Measurements from ENCODE around the gene LCN15. TPM values are rescaled to one million over a fixed set of nuclear protein-coding genes. Genes with fewer than 3 reads are reported as not detected.
A peak's percentile ranks its signal among the peaks of the same experiment; 100 is the strongest.

Gene LCN15
- total and polyA plus RNA-seq, 10 donors = 0.35 TPM; not detected in 9

DNA sequence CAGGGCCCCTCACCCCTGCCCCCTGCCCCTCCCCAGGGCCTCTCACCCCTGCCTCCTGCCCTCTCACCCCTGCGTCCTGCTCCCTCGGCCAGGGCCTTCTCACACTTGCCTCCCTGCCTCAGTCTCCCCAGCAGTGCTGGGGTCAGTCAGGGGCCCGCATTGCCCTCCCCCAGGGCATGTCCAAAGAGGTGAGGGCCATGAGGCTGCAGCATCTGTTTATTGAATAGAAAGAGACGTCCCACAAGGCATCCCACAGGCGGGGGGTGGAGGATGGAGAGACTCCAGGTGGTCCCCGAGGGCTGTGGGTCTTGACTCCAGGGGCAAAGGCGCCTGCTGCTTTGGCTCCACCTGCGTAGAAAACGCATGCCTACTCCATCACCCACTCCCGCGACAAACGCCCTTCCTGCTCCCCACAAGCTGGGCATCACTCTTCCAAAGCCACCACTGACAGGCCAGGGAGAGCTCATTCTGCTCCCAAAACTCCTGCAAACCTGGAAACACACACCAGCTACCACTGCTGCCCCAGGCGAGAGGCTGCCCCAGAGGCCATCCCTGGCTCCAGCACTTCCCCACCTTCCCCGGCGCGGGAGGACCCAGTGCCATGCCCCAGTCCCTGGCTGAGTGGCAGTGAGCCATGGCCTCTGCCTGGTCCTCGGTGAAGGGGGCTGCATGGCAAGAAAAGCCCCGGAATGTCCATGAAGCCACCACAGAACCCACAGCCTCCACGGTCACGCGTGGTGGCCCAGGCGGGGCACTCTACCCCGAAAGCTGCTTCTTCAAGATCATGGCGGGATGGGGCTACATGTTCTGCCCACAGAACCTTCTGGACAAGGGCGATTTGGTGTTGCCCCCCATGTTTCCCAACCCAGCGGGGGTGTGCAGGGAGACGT is 4.6 kb downstream of the LCN15 start:
- peaks cover 0 to 62% (median 26%) of the 10 kb centered on the region in 6 donors for H3K4me1 ChIP-seq
- intact Hi-C loops (cut with DNase I; ENCODE audit: low total_unique reads) = no loop called here
- no peak overlapping the region for H3K4me3 ChIP-seq
- H3K36me3 ChIP-seq = no peaks in the 10 kb centered on the region
- no peak for DNase-seq
- peaks cover 0 to 57% (median 8%) of the 10 kb centered on the region in 7 donors for H3K27me3 ChIP-seq (replicated peaks in 1 of 7)
- no peak overlapping the region for H3K27ac ChIP-seq
- WGBS, 5 donors = 79 to 89% (median 84%) methylated on average over 20 to 27 of the region's 27 CpGs
- H3K9me3 ChIP-seq = peaks cover 0 to 13% (median 2%) of the 10 kb centered on the region in 8 donors
- TF ChIP-seq POLR2AphosphoS5 (IDR thresholded peaks at IDR 0.05) (no peak), CTCF (IDR thresholded peaks at IDR 0.05 in 8 of 11, conservative IDR thresholded peaks at IDR 0.05 in 3 of 11) (no peak), POLR2A (IDR thresholded peaks at IDR 0.05) (no peak)

- no peak overlapping the region for H3K4me3 ChIP-seq
- WGBS, 5 donors = 77 to 82% (median 79%) methylated on average over 7 to 9 of the region's 9 CpGs; no CpG with 5 or more reads in 1 of the 5 donors
- TF ChIP-seq POLR2AphosphoS5 (IDR thresholded peaks at IDR 0.05) = no peak
- TF ChIP-seq CTCF (IDR thresholded peaks at IDR 0.05 in 8 of 11, conservative IDR thresholded peaks at IDR 0.05 in 3 of 11) = no peak
- TF ChIP-seq POLR2A (IDR thresholded peaks at IDR 0.05) = no peak
- peak; percentile 71 for DNase-seq
- H3K9me3 ChIP-seq = peaks cover 0 to 13% (median 2%) of the 10 kb centered on the region in 8 donors
- intact Hi-C loops (cut with DNase I; ENCODE audit: low total_unique reads) = no loop called here
- peak overlapping the region in 1 of 8 donors; percentile 38 for H3K27ac ChIP-seq
- no peaks in the 10 kb centered on the region for H3K36me3 ChIP-seq
- peaks cover 0 to 55% (median 6%) of the 10 kb centered on the region in 7 donors for H3K27me3 ChIP-seq (replicated peaks in 1 of 7)
- H3K4me1 ChIP-seq = peaks cover 0 to 68% (median 27%) of the 10 kb centered on the region in 6 donors
Measured at GRCh38 chr9:136759001-136759400, 5.3 kb downstream of the LCN15 start.

GRCh38 chr9:136757751-136758140 is 6.6 kb downstream of the LCN15 start:
- WGBS, 5 donors = 57 to 82% (median 79%) methylated on average over 6 to 20 of the region's 20 CpGs
- intact Hi-C loops (cut with DNase I; ENCODE audit: low total_unique reads) = no loop called here
- Histone ChIP-seq H3K27ac (peak overlapping the region in 5 of 8 donors; percentile 29 to 66 (median 44)), H3K4me3 (no peak overlapping the region), H3K36me3 (no peaks in the 10 kb centered on the region), H3K27me3 (replicated peaks in 1 of 7) (peaks cover 0 to 42% (median 0%) of the 10 kb centered on the region in 7 donors), H3K4me1 (peaks cover 0 to 62% (median 24%) of the 10 kb centered on the region in 6 donors), H3K9me3 (peaks cover 0 to 24% (median 8%) of the 10 kb centered on the region in 8 donors)
- TF ChIP-seq POLR2A (IDR thresholded peaks at IDR 0.05) (no peak), POLR2AphosphoS5 (IDR thresholded peaks at IDR 0.05) (no peak), CTCF (IDR thresholded peaks at IDR 0.05 in 8 of 11, conservative IDR thresholded peaks at IDR 0.05 in 3 of 11) (no peak)
- DNase-seq = peak; percentile 82

- intact Hi-C loops (cut with DNase I; ENCODE audit: low total_unique reads) = no loop called here
- H3K9me3 ChIP-seq = peaks cover 0 to 28% (median 12%) of the 10 kb centered on the region in 8 donors
- H3K4me3 ChIP-seq = no peak overlapping the region
- DNase-seq = peak; percentile 71
- 82 to 91% (median 88%) methylated on average over 4 to 20 of the region's 20 CpGs for WGBS, 5 donors
- peaks cover 0 to 38% (median 0%) of the 10 kb centered on the region in 7 donors for H3K27me3 ChIP-seq (replicated peaks in 1 of 7)
- peak overlapping the region in 4 of 8 donors; percentile 33 to 66 (median 54) for H3K27ac ChIP-seq
- peaks cover 0 to 62% (median 24%) of the 10 kb centered on the region in 6 donors for H3K4me1 ChIP-seq
- no peaks in the 10 kb centered on the region for H3K36me3 ChIP-seq
- no peak for TF ChIP-seq POLR2AphosphoS5 (IDR thresholded peaks at IDR 0.05)
- no peak for TF ChIP-seq CTCF (IDR thresholded peaks at IDR 0.05 in 8 of 11, conservative IDR thresholded peaks at IDR 0.05 in 3 of 11)
Measured at GRCh38 chr9:136757328-136757727, 7.0 kb downstream of the LCN15 start.
